HCT116 (cell line): Measurements from ENCODE around the gene SLC12A7. TPM values are rescaled to one million over a fixed set of nuclear protein-coding genes. Genes with fewer than 3 reads are reported as not detected.

Source experiments
- ATAC-seq: fragments of 200-7000 bp; cut with Tn5 transposase; 2 replicates; pipeline ENCODE4 v1.9.1; 2020; ENCODE audit warnings: mild to moderate bottlenecking, moderate library complexity
- BruUV-seq: library from RNA; stranded (reverse); fragments of 400-500 nt; replicated peaks from 2 replicates; lab custom pipeline; 2021; lab: Mats Ljungman, UMichigan
- CTCF ChIA-PET: fragments of 300-600 bp; sonication (Branson Sonifier 250); formaldehyde crosslinking; loops from one replicate; lab custom pipeline; 2021; ENCODE audit warnings: antibody characterized with exemption; lab: Charles Lee
- POLR2A ChIA-PET: fragments of 300-600, 350-600 bp; sonication (Branson Sonifier 250); formaldehyde crosslinking; loops from one replicate; lab custom pipeline; 2021; ENCODE audit warnings: antibody characterized with exemption; lab: Charles Lee
- RAD21 ChIA-PET, 2 experiments: fragments of 300-600 bp; sonication (Branson Sonifier 250); formaldehyde crosslinking; loops; one replicate each; lab custom pipeline; 2023; ENCODE audit warnings: low total read pairs in 2 of 2; ENCODE audit not compliant: uncharacterized antibody in 2 of 2, unreplicated experiment in 2 of 2, low non-redundant PET in 1 of 2; lab: Charles Lee
- DNase-seq: peaks from one replicate; pipeline ENCODE4 v3.0.0-alpha.2; 2010; ENCODE audit warnings: low read depth, low spot score
- H2AFZ ChIP-seq: fragments of 200-600 bp; shearing (Covaris generic), sonication (generic); 2 replicates; pipeline ENCODE4 v1.6.1; 2017; ENCODE audit warnings: low read depth, mixed run types, mixed read lengths, antibody characterized with exemption, low read length; ENCODE audit not compliant: poor library complexity, severe bottlenecking
- H3K27ac ChIP-seq: 2 replicates; pipeline ENCODE4 v1.5.1; 2012; ENCODE audit warnings: low read depth, low read length
- H3K27me3 ChIP-seq: fragments of 200-600 bp; sonication (generic); 2 replicates; pipeline ENCODE4 v1.6.1; 2016; ENCODE audit warnings: mixed run types, low read length, mixed read lengths; ENCODE audit not compliant: insufficient read depth
- H3K36me3 ChIP-seq, 2 experiments: fragments of 200-500 bp in 1 of 2; fragments of 200-600 bp in 1 of 2; sonication (Bioruptor generic) in 1 of 2; sonication (generic) in 1 of 2; 2 replicates each; pipeline versions ENCODE4 v1.5.1 to v1.6.1; 2014 to 2016; ENCODE audit warnings: low read length in 2 of 2, inconsistent platforms in 1 of 2, mixed read lengths in 1 of 2, mixed run types in 1 of 2; ENCODE audit not compliant: insufficient read depth in 2 of 2, control insufficient read depth in 1 of 2
- H3K4me1 ChIP-seq, 2 experiments: fragments of 200-600 bp in 1 of 2; sonication (generic) in 1 of 2; 2 replicates each; pipeline versions ENCODE4 v1.5.1 to v1.6.1; 2012 to 2017; ENCODE audit warnings: low read length in 2 of 2, inconsistent platforms in 1 of 2, mild to moderate bottlenecking in 1 of 2, mixed read lengths in 1 of 2, mixed run types in 1 of 2, moderate library complexity in 1 of 2; ENCODE audit not compliant: insufficient read depth in 2 of 2, control insufficient read depth in 1 of 2
- H3K4me2 ChIP-seq: fragments of 200-600 bp; sonication (generic); 2 replicates; pipeline ENCODE4 v1.6.1; 2017; ENCODE audit warnings: mixed run types, low read length, mixed read lengths
- H3K4me3 ChIP-seq, 2 experiments: fragments of 200-600 bp in 1 of 2; sonication (generic) in 1 of 2; replicated peaks in 1 of 2; 2 replicates each; pipeline ENCODE4 v1.5.1; 2011 to 2016; ENCODE audit warnings: low read length in 2 of 2, control low read depth in 1 of 2, low read depth in 1 of 2, mild to moderate bottlenecking in 1 of 2, mixed read lengths in 1 of 2, mixed run types in 1 of 2
- H3K79me2 ChIP-seq: fragments of 200-600 bp; sonication (generic); 2 replicates; pipeline ENCODE4 v1.6.1; 2017; ENCODE audit warnings: mild to moderate bottlenecking, mixed run types, low read length, moderate library complexity, mixed read lengths; ENCODE audit not compliant: insufficient read depth
- H3K9ac ChIP-seq: fragments of 200-600 bp; sonication (generic); 2 replicates; pipeline ENCODE4 v1.6.1; 2016; ENCODE audit warnings: low read length, mixed read lengths
- H3K9me2 ChIP-seq: fragments of 200-600 bp; sonication (generic), shearing (Covaris generic); 2 replicates; pipeline ENCODE4 v1.6.1; 2017; ENCODE audit warnings: mixed run types, mild to moderate bottlenecking, moderate library complexity; ENCODE audit not compliant: insufficient read depth
- H3K9me3 ChIP-seq, 2 experiments: fragments of 200-500 bp in 1 of 2; fragments of 200-600 bp in 1 of 2; sonication (Bioruptor generic) in 1 of 2; sonication (generic) in 1 of 2; 2 replicates each; pipeline ENCODE4 v1.6.1; 2014 to 2017; ENCODE audit warnings: low read length in 2 of 2, mixed read lengths in 2 of 2, inconsistent platforms in 1 of 2, low read depth in 1 of 2, mild to moderate bottlenecking in 1 of 2, mixed run types in 1 of 2, moderate library complexity in 1 of 2; ENCODE audit not compliant: control insufficient read depth in 1 of 2, insufficient read depth in 1 of 2
- H4K20me1 ChIP-seq: fragments of 200-600 bp; sonication (generic), shearing (Covaris generic); 2 replicates; pipeline ENCODE4 v1.6.1; 2017; ENCODE audit warnings: mixed run types, mild to moderate bottlenecking, moderate library complexity; ENCODE audit not compliant: insufficient read depth
- CTCF ChIP-seq, 3 experiments: fragments of 200-600 bp in 1 of 3; sonication (generic) in 1 of 3; IDR thresholded peaks in 2 of 3; conservative IDR thresholded peaks in 1 of 3; 2 replicates each; pipeline ENCODE4 v1.5.1; 2012 to 2017; ENCODE audit warnings: low read depth in 2 of 3, low read length in 2 of 3, antibody characterized with exemption in 1 of 3, borderline replicate concordance in 1 of 3, control low read depth in 1 of 3, mild to moderate bottlenecking in 1 of 3, mixed read lengths in 1 of 3, mixed run types in 1 of 3, moderate library complexity in 1 of 3; ENCODE audit not compliant: insufficient read depth in 1 of 3
- POLR2A ChIP-seq: IDR thresholded peaks from 2 replicates; pipeline ENCODE4 v1.7.0; 2011; ENCODE audit warnings: borderline replicate concordance; ENCODE audit not compliant: insufficient read depth, insufficient read length; ENCODE audit errors: extremely low read depth
- POLR2AphosphoS5 ChIP-seq: IDR thresholded peaks from 2 replicates; pipeline ENCODE4 v1.6.1; 2011; ENCODE audit warnings: mild to moderate bottlenecking, low read depth, low read length, moderate library complexity
- RAD21 ChIP-seq: IDR thresholded peaks from 2 replicates; pipeline ENCODE4 v1.6.1; 2012; ENCODE audit warnings: low read depth, mild to moderate bottlenecking
- SP1 ChIP-seq: IDR thresholded peaks from 2 replicates; pipeline ENCODE4 v1.6.1; 2012; ENCODE audit warnings: low read depth
- TCF7L2 ChIP-seq: IDR thresholded peaks from 2 replicates; pipeline ENCODE4 v1.7.0; 2011; ENCODE audit warnings: borderline replicate concordance, inconsistent platforms; ENCODE audit not compliant: insufficient read depth, insufficient read length; ENCODE audit errors: extremely low read depth
- ZFX ChIP-seq: fragments of 450-650 bp; IDR thresholded peaks from 2 replicates; pipeline ENCODE4 v1.6.1; 2017
- intact Hi-C: fragments of 100-400 bp; cut with micrococcal nuclease; formaldehyde crosslinking; loops from 2 replicates; pipeline ENCODE4 v1.10.0; 2022
- total RNA-seq: library from RNA; stranded (reverse); gene quantifications from one replicate; pipeline ENCODE4 v1.2.1, GENCODE V29; 2021; ENCODE audit not compliant: unreplicated experiment

Gene SLC12A7
- total RNA-seq, 1 experiment from 2014 or later = 29.6 TPM

GRCh38 chr5:1078206-1078605 is 33.7 kb downstream of the SLC12A7 start:
- no peaks in the 10 kb centered on the region; a peak in 2 of 4 replicates for H3K36me3 ChIP-seq
- POLR2A ChIA-PET = no interaction called here
- DNase-seq = no peak

More at GRCh38 chr5:1078206-1078605, 33.7 kb downstream of the SLC12A7 start:
- ATAC-seq = no peak
- H3K4me3 ChIP-seq = no peak overlapping the region
- no peaks in the 10 kb centered on the region for H3K79me2 ChIP-seq
- intact Hi-C loops = no loop called here
- H3K4me1 ChIP-seq = no peaks in the 10 kb centered on the region
- no peaks in the 10 kb centered on the region for H4K20me1 ChIP-seq
- BruUV-seq = no TSS peak
- no peak overlapping the region for H3K4me2 ChIP-seq
- H3K27me3 ChIP-seq = no peaks in the 10 kb centered on the region
- H3K9me2 ChIP-seq = no peaks in the 10 kb centered on the region
- RAD21 ChIA-PET = no interaction called here
- CTCF ChIA-PET = no interaction called here
- no peak overlapping the region for H3K27ac ChIP-seq
- H3K9ac ChIP-seq = no peak overlapping the region
- no peak for TF ChIP-seq CTCF (IDR thresholded peaks at IDR 0.05 in 2 of 3, conservative IDR thresholded peaks at IDR 0.05 in 1 of 3; ENCODE audit: borderline replicate concordance in 1 of 3, insufficient read depth in 1 of 3, low read depth in 2 of 3, low read length in 2 of 3)
- TF ChIP-seq SP1 = no peak
- no peak for TF ChIP-seq TCF7L2
- no peak for TF ChIP-seq RAD21
- TF ChIP-seq POLR2A = no peak
- TF ChIP-seq ZFX = no peak
- no peak for TF ChIP-seq POLR2AphosphoS5
- TF ChIP-seq, all 23 proteins: peak for 0
- H3K9me3 ChIP-seq = no peaks in the 10 kb centered on the region
- no peak overlapping the region for H2AFZ ChIP-seq
